ENCODE measurements around the gene TRAK2. TPM values are rescaled to one million over a fixed set of nuclear protein-coding genes. Genes with fewer than 3 reads are reported as not detected.

The TRAK2 gene
- total and polyA plus RNA-seq, 2 of the 13 experiments (the other 11 are each of a cell fraction or from before 2014, with no cell fraction given): 7.7 to 21.0 TPM

- TF ChIP-seq HNF1A (IDR thresholded peaks at IDR 0.05; ENCODE audit: low read depth) (no peak), HNF1A (CRISPR knock-in tag; IDR thresholded peaks at IDR 0.05; ENCODE audit: borderline replicate concordance) (no peak), ZNF761 (CRISPR knock-in tag; conservative IDR thresholded peaks at IDR 0.05) (no peak), HINFP (CRISPR knock-in tag; IDR thresholded peaks at IDR 0.05; ENCODE audit: low read depth) (0 out of 2 replicates have a peak, but pooled peaks have one; percentile 54), TRIM24 (CRISPR knock-in tag; IDR thresholded peaks at IDR 0.05) (no peak), ZBTB37 (CRISPR knock-in tag; IDR thresholded peaks at IDR 0.05) (peak; percentile 67), ZNF710 (CRISPR knock-in tag; IDR thresholded peaks at IDR 0.05; ENCODE audit: borderline replicate concordance) (no peak), SOX6 (IDR thresholded peaks at IDR 0.05) (no peak), SOX6 (CRISPR knock-in tag; IDR thresholded peaks at IDR 0.05) (peak; percentile 78), ZNF780A (CRISPR knock-in tag; IDR thresholded peaks at IDR 0.05) (no peak), HMG20B (CRISPR knock-in tag; conservative IDR thresholded peaks at IDR 0.05) (peak; percentile 62; the same call in 1 of the 2 replicates), ZBTB7B (CRISPR knock-in tag; IDR thresholded peaks at IDR 0.05) (peak; percentile 31; the same call in 1 of the 2 replicates), HDAC2 (CRISPR knock-in tag; IDR thresholded peaks at IDR 0.05) (peak; percentile 75), HMGA1 (CRISPR knock-in tag; conservative IDR thresholded peaks at IDR 0.05) (no peak), TBX2 (CRISPR knock-in tag; IDR thresholded peaks at IDR 0.05; ENCODE audit: borderline replicate concordance) (peak; percentile 86), PATZ1 (CRISPR knock-in tag; IDR thresholded peaks at IDR 0.05) (peak; percentile 52; the same call in 1 of the 2 replicates), IKZF1 (IDR thresholded peaks at IDR 0.05) (no peak), FOSL1 (CRISPR knock-in tag; IDR thresholded peaks at IDR 0.05; ENCODE audit: borderline replicate concordance) (no peak), TARDBP (CRISPR knock-in tag; IDR thresholded peaks at IDR 0.05) (peak; percentile 62; the same call in 1 of the 2 replicates), CBFB (CRISPR knock-in tag; IDR thresholded peaks at IDR 0.05) (peak; percentile 92)
Observed at GRCh38 chr2:201433394-201433995, 17.8 kb downstream of the TRAK2 start (continued).

Measured in HepG2 (cell line).